Activated T-helper 2 cell treated with anti-CD3 and anti-CD28 coated beads, Interferon-gamma antibody, Interleukin-2, Interleukin-4, amounts not matched to agents 10 μg/mL and 5 μg/mL and 100 μg/mL, durations not matched to agents 14 hours and 24 hours and 36 hours (primary cell): ENCODE data around the gene TBL1XR1. TPM values are rescaled to one million over a fixed set of nuclear protein-coding genes. Genes with fewer than 3 reads are reported as not detected.
"Not testable (repeated sequence)": the region's sequence is repeated elsewhere in the genome, so short reads cannot be mapped to it uniquely, and the experiment has no call there.

Experiments used
- DNase-seq: peaks from one replicate; pipeline ENCODE4 v3.0.0; 2021; ENCODE audit warnings: low spot score
- H3K27ac Mint-ChIP-seq: one replicate; pipeline ENCODE4 v1.8.0; 2021; ENCODE audit warnings: mixed read lengths
- H3K27me3 Mint-ChIP-seq: one replicate; pipeline ENCODE4 v1.8.0; 2021; ENCODE audit warnings: low read depth, mixed read lengths
- H3K36me3 Mint-ChIP-seq: one replicate; pipeline ENCODE4 v1.8.0; 2021; ENCODE audit warnings: low read depth, mixed read lengths
- H3K4me1 Mint-ChIP-seq: one replicate; pipeline ENCODE4 v1.8.0; 2021; ENCODE audit warnings: low read depth, mixed read lengths
- H3K4me3 Mint-ChIP-seq: one replicate; pipeline ENCODE4 v1.8.0; 2021; ENCODE audit warnings: low read depth, mild to moderate bottlenecking, moderate library complexity, mixed read lengths
- H3K9me3 Mint-ChIP-seq: one replicate; pipeline ENCODE4 v1.8.0; 2021; ENCODE audit warnings: mixed read lengths
- intact Hi-C: fragments of 100-400 bp; cut with micrococcal nuclease; formaldehyde crosslinking; loops from one replicate; pipeline ENCODE4 v1.15.1; 2023
- total RNA-seq: library from RNA; stranded (reverse); gene quantifications from 2 replicates; pipeline ENCODE4 v1.2.3, GENCODE V29; 2022

TBL1XR1 gene
- total RNA-seq, 1 donor from 2014 or later, result 168 TPM

DNA sequence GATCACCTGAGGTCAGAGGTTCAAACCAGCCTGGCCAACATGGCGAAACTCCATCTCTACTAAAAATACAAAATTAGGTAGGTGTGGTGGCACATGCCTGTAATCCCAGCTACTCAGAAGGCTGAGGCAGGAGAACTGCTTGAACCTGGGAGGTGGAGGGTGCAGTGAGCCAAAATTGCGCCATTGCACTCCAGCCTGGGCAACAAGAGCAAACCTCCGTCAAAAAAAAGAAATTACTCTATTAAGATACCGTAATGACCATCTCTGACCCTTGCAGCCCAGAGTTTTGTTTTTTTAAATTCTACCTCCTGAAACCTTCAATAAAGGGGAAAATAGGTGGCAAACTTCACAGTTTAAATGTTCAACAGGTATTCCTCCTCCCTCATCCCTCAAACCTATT lies 9.0 kb downstream of the TBL1XR1 start:
- H3K9me3 Mint-ChIP-seq, DNase-seq, intact Hi-C loops, H3K27me3 Mint-ChIP-seq, H3K27ac Mint-ChIP-seq, H3K4me3 Mint-ChIP-seq: not testable (repeated sequence)
- H3K4me1 Mint-ChIP-seq, result peaks cover 37% of the 10 kb centered on the region
- H3K36me3 Mint-ChIP-seq, result peaks cover 34% of the 10 kb centered on the region

DNA sequence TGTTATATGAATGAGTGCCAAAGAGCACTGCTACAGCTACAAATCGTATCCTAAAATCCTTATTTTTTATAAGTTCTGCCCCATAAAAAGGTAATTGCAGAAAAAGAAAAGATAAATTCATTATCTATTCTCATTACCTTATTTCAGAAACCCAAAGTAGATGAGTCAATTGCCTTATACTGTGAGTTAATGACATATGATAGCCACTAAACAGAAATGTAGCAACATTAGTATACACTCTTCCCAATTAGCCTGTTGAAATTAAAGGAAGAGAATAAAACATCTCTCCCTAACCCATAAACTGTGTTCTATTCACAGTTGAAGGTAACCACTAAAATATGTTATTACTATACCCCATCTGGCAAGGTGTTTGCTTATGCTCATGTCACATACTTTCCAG lies 11.0 kb downstream of the TBL1XR1 start:
- H3K9me3 Mint-ChIP-seq, result no peaks in the 10 kb centered on the region
- peaks cover 24% of the 10 kb centered on the region for H3K36me3 Mint-ChIP-seq
- no peaks in the 10 kb centered on the region for H3K27me3 Mint-ChIP-seq
- no peak for DNase-seq
- peak overlapping the region; percentile 15 for H3K27ac Mint-ChIP-seq
- H3K4me1 Mint-ChIP-seq, result peaks cover 34% of the 10 kb centered on the region
- intact Hi-C loops, result no loop called here
- no peak overlapping the region for H3K4me3 Mint-ChIP-seq

DNA sequence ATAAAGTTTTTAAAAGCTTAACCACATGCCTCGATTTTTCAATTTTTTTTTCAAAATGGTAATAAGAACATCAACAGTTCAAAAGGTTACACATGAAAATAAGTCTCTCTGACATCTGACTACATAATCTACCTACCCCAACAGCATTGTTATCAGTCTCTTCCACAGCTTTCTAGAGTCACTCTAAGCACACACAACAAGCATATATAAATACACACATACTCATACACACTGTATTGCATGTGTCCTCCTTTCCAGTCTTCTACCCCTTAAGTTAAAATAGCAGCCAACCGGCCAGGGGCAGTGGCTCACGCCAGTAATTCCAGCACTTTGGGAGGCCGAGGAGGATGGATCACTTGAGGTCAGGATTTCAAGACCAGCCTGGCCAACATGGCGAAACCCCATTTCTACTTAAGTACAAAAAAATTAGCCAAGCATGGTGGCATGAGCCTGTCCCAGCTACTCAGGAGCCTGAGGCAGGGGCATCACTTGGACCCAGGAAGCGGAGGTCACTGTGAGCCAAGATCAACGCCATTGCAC lies 12.2 kb downstream of the TBL1XR1 start:
- no peaks in the 10 kb centered on the region for H3K9me3 Mint-ChIP-seq
- no peaks in the 10 kb centered on the region for H3K27me3 Mint-ChIP-seq
- H3K4me3 Mint-ChIP-seq, result no peak overlapping the region
- peaks cover 18% of the 10 kb centered on the region for H3K36me3 Mint-ChIP-seq
- peak overlapping the region; percentile 54 for H3K27ac Mint-ChIP-seq
- H3K4me1 Mint-ChIP-seq, result peaks cover 31% of the 10 kb centered on the region
- intact Hi-C loops, result loop anchor here (2.0 kb wide), 1 partner anchor 16 kb away; no protein-coding TSS in a partner anchor
- no peak for DNase-seq

DNA sequence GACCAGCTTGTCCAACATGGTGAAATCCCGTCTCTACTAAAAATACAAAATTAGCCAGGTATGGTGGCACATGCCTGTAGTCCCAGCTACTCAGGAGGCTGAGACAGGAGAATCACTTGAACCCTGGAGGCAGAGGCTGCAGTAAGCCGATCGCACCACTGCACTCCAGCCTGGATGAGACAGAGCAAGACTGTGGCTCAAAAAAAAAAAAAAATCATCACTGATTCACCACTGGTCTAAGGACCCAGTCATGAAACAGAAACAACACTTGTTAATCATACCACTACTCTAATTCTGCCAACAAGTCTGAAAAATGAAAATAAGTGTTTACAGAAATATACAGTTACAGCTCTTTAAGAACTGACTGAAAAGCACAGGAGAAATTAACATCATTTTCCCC lies 12.7 kb downstream of the TBL1XR1 start:
- H3K27me3 Mint-ChIP-seq, DNase-seq, H3K4me3 Mint-ChIP-seq, H3K9me3 Mint-ChIP-seq: not testable (repeated sequence)
- Mint-ChIP-seq H3K36me3 (peaks cover 18% of the 10 kb centered on the region), H3K27ac (peak overlapping the region; percentile 54), H3K4me1 (peaks cover 33% of the 10 kb centered on the region)
- intact Hi-C loops, result loop anchor here (2.0 kb wide), 1 partner anchor 16 kb away; no protein-coding TSS in a partner anchor

GRCh38 chr3:177182352-177182751 lies 14.9 kb downstream of the TBL1XR1 start:
- no peaks in the 10 kb centered on the region for H3K27me3 Mint-ChIP-seq
- H3K4me3 Mint-ChIP-seq, result no peak overlapping the region
- intact Hi-C loops, result no loop called here
- H3K36me3 Mint-ChIP-seq, result peaks cover 23% of the 10 kb centered on the region
- H3K27ac Mint-ChIP-seq, result no peak overlapping the region
- no peak for DNase-seq
- peaks cover 38% of the 10 kb centered on the region for H3K4me1 Mint-ChIP-seq
- H3K9me3 Mint-ChIP-seq, result no peaks in the 10 kb centered on the region

DNA sequence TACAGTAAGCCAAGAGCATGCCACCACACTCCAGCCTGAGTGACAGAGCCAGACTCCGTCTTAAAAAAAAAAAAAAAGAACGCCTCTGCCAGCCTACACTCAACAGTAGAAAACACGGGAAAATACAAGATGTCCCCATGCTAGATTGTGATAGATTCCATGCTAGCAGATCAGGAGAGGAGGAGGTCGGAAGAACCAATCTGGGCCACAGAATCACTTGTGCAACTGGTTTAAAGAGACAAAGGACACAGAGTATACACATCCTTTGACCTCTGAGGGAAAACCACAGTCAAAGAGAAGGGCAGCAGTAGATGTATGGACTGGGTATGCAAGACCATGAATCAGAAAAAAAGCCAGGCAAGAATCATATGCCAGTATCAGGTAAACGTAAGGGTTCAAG lies 15.9 kb downstream of the TBL1XR1 start:
- no peaks in the 10 kb centered on the region for H3K9me3 Mint-ChIP-seq

DNA sequence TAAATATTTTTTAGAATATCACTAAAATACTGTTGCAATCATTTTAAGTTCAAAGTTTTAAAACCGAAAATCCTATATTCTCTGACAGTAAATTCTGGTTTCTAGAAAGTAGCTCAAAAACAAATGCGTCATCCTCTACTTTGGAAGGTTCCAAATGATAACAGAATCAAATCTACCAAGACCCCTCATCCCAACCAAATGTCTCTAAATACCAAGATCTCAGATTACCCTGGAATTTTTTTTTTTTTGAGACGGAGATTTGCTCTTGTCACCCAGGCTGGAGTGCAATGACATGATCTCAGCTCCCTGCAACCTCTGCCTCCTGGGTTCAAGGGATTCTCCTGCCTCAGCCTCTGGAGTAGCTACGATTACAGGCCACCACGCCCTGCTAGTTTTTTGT lies 16.8 kb downstream of the TBL1XR1 start:
- H3K36me3 Mint-ChIP-seq, result peaks cover 19% of the 10 kb centered on the region
- H3K27ac Mint-ChIP-seq, result no peak overlapping the region
- DNase-seq, result no peak
- no peaks in the 10 kb centered on the region for H3K27me3 Mint-ChIP-seq
- no peaks in the 10 kb centered on the region for H3K9me3 Mint-ChIP-seq
- intact Hi-C loops, result no loop called here
- H3K4me1 Mint-ChIP-seq, result peaks cover 31% of the 10 kb centered on the region
- H3K4me3 Mint-ChIP-seq, result no peak overlapping the region

More for the DNA sequence above, 15.9 kb downstream of the TBL1XR1 start:
- H3K27me3 Mint-ChIP-seq, result no peaks in the 10 kb centered on the region
- no peak for DNase-seq
- H3K27ac Mint-ChIP-seq, result peak overlapping the region; percentile 30
- H3K4me1 Mint-ChIP-seq, result peaks cover 35% of the 10 kb centered on the region
- H3K4me3 Mint-ChIP-seq, result no peak overlapping the region
- intact Hi-C loops, result no loop called here
- peaks cover 20% of the 10 kb centered on the region for H3K36me3 Mint-ChIP-seq

- H3K4me3 Mint-ChIP-seq, result no peak overlapping the region
- H3K27me3 Mint-ChIP-seq, result no peaks in the 10 kb centered on the region
- H3K27ac Mint-ChIP-seq, result peak overlapping the region; percentile 25
- intact Hi-C loops, result no loop called here
- no peaks in the 10 kb centered on the region for H3K9me3 Mint-ChIP-seq
- H3K4me1 Mint-ChIP-seq, result peaks cover 28% of the 10 kb centered on the region
- H3K36me3 Mint-ChIP-seq, result peaks cover 18% of the 10 kb centered on the region
- DNase-seq, result no peak
These were observed 17.8 kb downstream of the TBL1XR1 start for GRCh38 chr3:177179281-177180067.

DNA sequence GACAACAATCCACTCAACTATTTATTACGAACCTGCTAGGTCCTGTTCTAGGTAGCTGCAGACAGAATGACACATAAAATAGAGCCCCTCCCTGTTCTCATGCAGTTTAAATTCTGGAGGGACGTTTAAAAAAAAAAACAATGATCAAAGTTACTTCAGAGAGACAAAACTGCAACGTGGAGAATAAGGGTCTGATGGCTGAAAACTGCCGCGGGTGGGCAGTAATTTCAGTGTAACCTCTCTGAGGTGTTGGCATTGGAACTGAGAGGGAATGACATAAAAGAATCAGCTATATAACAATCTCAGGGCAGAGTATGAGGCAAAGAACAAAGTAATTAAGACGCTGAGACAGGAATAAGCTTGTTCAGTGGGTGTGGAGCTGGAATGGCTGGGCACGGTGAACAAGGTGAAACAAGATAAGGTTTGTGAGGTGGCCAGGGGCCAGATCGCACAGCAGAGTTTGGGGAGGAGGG lies 19.5 kb downstream of the TBL1XR1 start:
- no peaks in the 10 kb centered on the region for H3K27me3 Mint-ChIP-seq
- intact Hi-C loops, result no loop called here
- H3K27ac Mint-ChIP-seq, result no peak overlapping the region
- H3K9me3 Mint-ChIP-seq, result no peaks in the 10 kb centered on the region
- DNase-seq, result no peak
- H3K4me1 Mint-ChIP-seq, result peaks cover 35% of the 10 kb centered on the region
- no peak overlapping the region for H3K4me3 Mint-ChIP-seq
- peaks cover 25% of the 10 kb centered on the region for H3K36me3 Mint-ChIP-seq

- no peaks in the 10 kb centered on the region for H3K27me3 Mint-ChIP-seq
- intact Hi-C loops, result no loop called here
- DNase-seq, result no peak
- no peaks in the 10 kb centered on the region for H3K9me3 Mint-ChIP-seq
- H3K4me3 Mint-ChIP-seq, result no peak overlapping the region
- H3K27ac Mint-ChIP-seq, result peak overlapping the region; percentile 60
- peaks cover 31% of the 10 kb centered on the region for H3K4me1 Mint-ChIP-seq
- peaks cover 44% of the 10 kb centered on the region for H3K36me3 Mint-ChIP-seq
These were observed 22.6 kb downstream of the TBL1XR1 start for GRCh38 chr3:177174607-177175170.

GRCh38 chr3:177169936-177170722 lies 27.2 kb downstream of the TBL1XR1 start:
- H3K4me3 Mint-ChIP-seq, result no peak overlapping the region
- no peaks in the 10 kb centered on the region for H3K27me3 Mint-ChIP-seq
- H3K9me3 Mint-ChIP-seq, result no peaks in the 10 kb centered on the region
- peaks cover 57% of the 10 kb centered on the region for H3K36me3 Mint-ChIP-seq
- intact Hi-C loops, result no loop called here
- H3K27ac Mint-ChIP-seq, result peak overlapping the region; percentile 40
- DNase-seq, result no peak
- peaks cover 33% of the 10 kb centered on the region for H3K4me1 Mint-ChIP-seq

- H3K4me3 Mint-ChIP-seq, result no peak overlapping the region
- H3K36me3 Mint-ChIP-seq, result peaks cover 67% of the 10 kb centered on the region
- no peaks in the 10 kb centered on the region for H3K27me3 Mint-ChIP-seq
- H3K9me3 Mint-ChIP-seq, result peaks cover 4% of the 10 kb centered on the region
- no peak overlapping the region for H3K27ac Mint-ChIP-seq
- peaks cover 37% of the 10 kb centered on the region for H3K4me1 Mint-ChIP-seq
- intact Hi-C loops, result no loop called here
- DNase-seq, result no peak
These were observed 28.9 kb downstream of the TBL1XR1 start for GRCh38 chr3:177168431-177168830.
